Osteocyte (in vitro differentiated cells): ENCODE results near the gene TBPL1. TPM values are rescaled to one million over a fixed set of nuclear protein-coding genes. Genes with fewer than 3 reads are reported as not detected.

Source experiments
- DNase-seq: peaks from one replicate; pipeline ENCODE4 v3.0.0; 2021; ENCODE audit warnings: mixed read lengths; ENCODE audit not compliant: unreplicated experiment; ENCODE audit errors: extremely low spot score
- H3K27ac Mint-ChIP-seq: one replicate; pipeline ENCODE4 v1.8.0; 2021; ENCODE audit warnings: mild to moderate bottlenecking, mixed read lengths; ENCODE audit not compliant: unreplicated experiment
- H3K27me3 Mint-ChIP-seq: one replicate; pipeline ENCODE4 v1.8.0; 2021; ENCODE audit warnings: mixed read lengths; ENCODE audit not compliant: unreplicated experiment
- H3K36me3 Mint-ChIP-seq: one replicate; pipeline ENCODE4 v1.8.0; 2021; ENCODE audit warnings: mixed read lengths; ENCODE audit not compliant: unreplicated experiment
- H3K4me1 Mint-ChIP-seq: one replicate; pipeline ENCODE4 v1.8.0; 2021; ENCODE audit warnings: mixed read lengths; ENCODE audit not compliant: unreplicated experiment
- H3K4me3 Mint-ChIP-seq: one replicate; pipeline ENCODE4 v1.8.0; 2021; ENCODE audit warnings: mild to moderate bottlenecking, moderate library complexity, mixed read lengths; ENCODE audit not compliant: unreplicated experiment
- H3K9me3 Mint-ChIP-seq: one replicate; pipeline ENCODE4 v1.8.0; 2021; ENCODE audit warnings: mixed read lengths; ENCODE audit not compliant: unreplicated experiment
- CTCF ChIP-seq: fragments of 200-600 bp; sonication (generic); IDR thresholded peaks from 2 replicates; pipeline ENCODE4 v1.5.0; 2021; ENCODE audit warnings: antibody characterized with exemption, mild to moderate bottlenecking, moderate library complexity
- long read RNA-seq: library from polyadenylated mRNA; unstranded; transcript quantifications from one replicate; pipeline ENCODE4 v2.0.0, GENCODE V29; 2021
- total RNA-seq: library from RNA; stranded (reverse); gene quantifications from 2 replicates; pipeline ENCODE4 v1.2.1, GENCODE V29; 2021

TBPL1 gene
- 29.7 and 35.0 TPM in 2 replicates for total RNA-seq
- long read RNA-seq, full-length matches to known transcripts, result 157 of 171 reads
- long read RNA-seq, partial matches to known transcripts, result 2 of 171 reads
- long read RNA-seq, other reads (novel, unspliced or antisense), result 12 of 171 reads

GRCh38 chr6:133952815-133953633 is at the start of gene TBPL1:
TSS of gene TBPL1 (plus strand) at chr6:133953224. CDS start at chr6:133980126, 26,902 bp downstream.
- DNase-seq, result peak; percentile 96
- Mint-ChIP-seq H3K27ac (peak within 1 kb of the TSS; percentile 99), H3K36me3 (peaks cover 3% of the 10 kb centered on the region), H3K4me1 (peaks cover 40% of the 10 kb centered on the region), H3K27me3 (peaks cover 3% of the 10 kb centered on the region), H3K4me3 (peak within 1 kb of the TSS; percentile 85), H3K9me3 (no peaks in the 10 kb centered on the region)
- TF ChIP-seq CTCF, result no peak

GRCh38 chr6:133903855-133904254 is 49.2 kb upstream of the TBPL1 start:
- Mint-ChIP-seq H3K9me3 (no peaks in the 10 kb centered on the region), H3K36me3 (no peaks in the 10 kb centered on the region), H3K27ac (no peak overlapping the region), H3K4me1 (no peaks in the 10 kb centered on the region), H3K4me3 (no peak overlapping the region), H3K27me3 (peaks cover 80% of the 10 kb centered on the region)
- no peak for DNase-seq
- no peak for TF ChIP-seq CTCF

- Mint-ChIP-seq H3K9me3 (peaks cover 4% of the 10 kb centered on the region), H3K27me3 (peaks cover 85% of the 10 kb centered on the region), H3K27ac (no peak overlapping the region)
These were observed 47.0 kb upstream of the TBPL1 start for GRCh38 chr6:133906050-133906449.

GRCh38 chr6:133916650-133917151 is 36.3 kb upstream of the TBPL1 start:
- H3K27me3 Mint-ChIP-seq, result peaks cover 43% of the 10 kb centered on the region
- peaks cover 13% of the 10 kb centered on the region for H3K4me1 Mint-ChIP-seq
- H3K9me3 Mint-ChIP-seq, result peaks cover 8% of the 10 kb centered on the region
- DNase-seq, result peak; percentile 92
- peak; percentile 98 for TF ChIP-seq CTCF
- H3K27ac Mint-ChIP-seq, result no peak overlapping the region
- peaks cover 1% of the 10 kb centered on the region for H3K36me3 Mint-ChIP-seq
- H3K4me3 Mint-ChIP-seq, result no peak overlapping the region

More at GRCh38 chr6:133906050-133906449, 47.0 kb upstream of the TBPL1 start:
- Mint-ChIP-seq H3K36me3 (peaks cover 5% of the 10 kb centered on the region), H3K4me3 (no peak overlapping the region), H3K4me1 (no peaks in the 10 kb centered on the region)
- no peak for TF ChIP-seq CTCF
- no peak for DNase-seq

- H3K27me3 Mint-ChIP-seq, result peaks cover 39% of the 10 kb centered on the region
- no peak overlapping the region for H3K27ac Mint-ChIP-seq
- DNase-seq, result no peak
- no peak overlapping the region for H3K4me3 Mint-ChIP-seq
- peaks cover 1% of the 10 kb centered on the region for H3K36me3 Mint-ChIP-seq
- H3K9me3 Mint-ChIP-seq, result peaks cover 8% of the 10 kb centered on the region
- H3K4me1 Mint-ChIP-seq, result peaks cover 13% of the 10 kb centered on the region
- TF ChIP-seq CTCF, result no peak
These were observed 35.2 kb upstream of the TBPL1 start for GRCh38 chr6:133917781-133918180.
